ENCODE results near the gene SNRPD3. TPM values are rescaled to one million over a fixed set of nuclear protein-coding genes. Genes with fewer than 3 reads are reported as not detected.
"Not testable (repeated sequence)": the region's sequence is repeated elsewhere in the genome, so short reads cannot be mapped to it uniquely, and the experiment has no call there.

SNRPD3 gene
- total RNA-seq, 4 donors from 2014 or later: 98.7 to 127 (median 111) TPM

- peak overlapping the region in 1 of 4 donors; percentile 28 for H3K27ac ChIP-seq
- TF ChIP-seq EP300 (IDR thresholded peaks at IDR 0.05) (no peak), POLR2A (IDR thresholded peaks at IDR 0.05) (no peak), CTCF (IDR thresholded peaks at IDR 0.05) (no peak)
- peaks cover 0 to 41% (median 23%) of the 10 kb centered on the region in 4 donors for H3K4me1 ChIP-seq
- no peak overlapping the region for H3K4me3 ChIP-seq
- no peak for DNase-seq (ENCODE audit: low spot score in 2 of 2)
- no peaks in the 10 kb centered on the region for H3K27me3 ChIP-seq
- 80 to 84% methylated on average over 6 of the region's 6 CpGs for WGBS, 2 donors
- no peaks in the 10 kb centered on the region for H3K9me3 ChIP-seq
- H3K36me3 ChIP-seq: peaks cover 6 to 41% (median 20%) of the 10 kb centered on the region in 3 donors
These were observed 4.8 kb upstream of the SNRPD3 start for GRCh38 chr22:24550902-24551435.

GRCh38 chr22:24552503-24553286 lies 3.1 kb upstream of the SNRPD3 start:
- Histone ChIP-seq H3K27ac (peak overlapping the region in 3 of 4 donors; percentile 6 to 95 (median 91)), H3K4me1 (peaks cover 5 to 51% (median 33%) of the 10 kb centered on the region in 4 donors), H3K36me3 (peaks cover 3 to 27% (median 5%) of the 10 kb centered on the region in 3 donors)
- WGBS, 2 donors: 54 to 60% methylated on average over 10 of the region's 10 CpGs
- not testable (repeated sequence) for H3K27me3 ChIP-seq; DNase-seq (ENCODE audit: low spot score in 2 of 2); H3K9me3 ChIP-seq; H3K4me3 ChIP-seq

- H3K36me3 ChIP-seq: peaks cover 3 to 27% (median 8%) of the 10 kb centered on the region in 3 donors
- H3K27ac ChIP-seq: peak overlapping the region in 3 of 4 donors; percentile 91 to 98 (median 95)
- no peaks in the 10 kb centered on the region for H3K9me3 ChIP-seq
- H3K4me3 ChIP-seq: peak overlapping the region; percentile 71 to 95 (median 85)
- peaks cover 5 to 62% (median 33%) of the 10 kb centered on the region in 4 donors for H3K4me1 ChIP-seq
- WGBS, 2 donors: 26 to 35% methylated on average over 9 to 12 of the region's 12 CpGs
- DNase-seq (ENCODE audit: low spot score in 2 of 2): no peak
- H3K27me3 ChIP-seq: no peaks in the 10 kb centered on the region
- no peak for TF ChIP-seq POLR2A (IDR thresholded peaks at IDR 0.05)
- no peak for TF ChIP-seq EP300 (IDR thresholded peaks at IDR 0.05)
- TF ChIP-seq CTCF (IDR thresholded peaks at IDR 0.05): no peak
These were observed 2.0 kb upstream of the SNRPD3 start for GRCh38 chr22:24553597-24554312.

GRCh38 chr22:24554313-24555164 lies 1.3 kb upstream of the SNRPD3 start, which contains the start of gene GUCD1:
Gene GUCD1 (minus strand): TSS chr22:24555138. CDS start chr22:24554991, 147 bp downstream.
- peak within 1 kb of the TSS; percentile 93 to 99 (median 96) for H3K27ac ChIP-seq
- peak within 1 kb of the TSS; percentile 84 to 95 (median 88) for H3K4me3 ChIP-seq
- H3K27me3 ChIP-seq: no peaks in the 10 kb centered on the region
- WGBS, 2 donors: 0% methylated on average over 31 to 55 of the region's 64 CpGs
- no peak for DNase-seq (ENCODE audit: low spot score in 2 of 2)
- TF ChIP-seq CTCF (IDR thresholded peaks at IDR 0.05) (no peak), EP300 (IDR thresholded peaks at IDR 0.05) (peak in 1 of 2 donors; percentile 74), POLR2A (IDR thresholded peaks at IDR 0.05) (peak; percentile 50 to 82)
- peaks cover 5 to 69% (median 33%) of the 10 kb centered on the region in 4 donors for H3K4me1 ChIP-seq
- H3K36me3 ChIP-seq: peaks cover 3 to 28% (median 11%) of the 10 kb centered on the region in 3 donors
- H3K9me3 ChIP-seq: no peaks in the 10 kb centered on the region

- Histone ChIP-seq H3K27ac (no peak overlapping the region), H3K36me3 (peaks cover 7 to 44% (median 11%) of the 10 kb centered on the region in 3 donors), H3K27me3 (no peaks in the 10 kb centered on the region), H3K4me1 (peaks cover 5 to 67% (median 21%) of the 10 kb centered on the region in 4 donors), H3K4me3 (no peak overlapping the region), H3K9me3 (no peaks in the 10 kb centered on the region)
- 63 to 79% methylated on average over 4 of the region's 4 CpGs for WGBS, 2 donors
- no peak for DNase-seq (ENCODE audit: low spot score in 2 of 2)
- no peak for TF ChIP-seq CTCF (IDR thresholded peaks at IDR 0.05)
- no peak for TF ChIP-seq POLR2A (IDR thresholded peaks at IDR 0.05)
- no peak for TF ChIP-seq EP300 (IDR thresholded peaks at IDR 0.05)
These were observed 3.7 kb downstream of the SNRPD3 start for GRCh38 chr22:24559471-24559870.
